Common myeloid progenitor, CD34-positive (primary cell): ENCODE data around the gene DGKQ.

Source experiments
- CTCF ChIA-PET: fragments of 350-600 bp; sonication (Branson Sonifier 250); formaldehyde crosslinking; loops from one replicate; lab custom pipeline; 2021; ENCODE audit warnings: antibody characterized with exemption; lab: Charles Lee
- POLR2A ChIA-PET: fragments of 350-600 bp; sonication (Branson Sonifier 250); formaldehyde crosslinking; loops from one replicate; lab custom pipeline; 2021; ENCODE audit warnings: antibody characterized with exemption; lab: Charles Lee
- DNase-seq, 3 donors: peaks; one replicate each; pipeline versions ENCODE4 v3.0.0 to v3.0.0-alpha.2; 2013
- H3K27ac ChIP-seq, 2 experiments: 1 replicate in 1 of 2; 2 replicates in 1 of 2; pipeline ENCODE4 v1.7.0; 2013; ENCODE audit warnings: inconsistent platforms in 2 of 2, low read length in 2 of 2, mild to moderate bottlenecking in 2 of 2, low read depth in 1 of 2, moderate library complexity in 1 of 2; ENCODE audit not compliant: severe bottlenecking in 2 of 2, insufficient read depth in 1 of 2, poor library complexity in 1 of 2
- H3K27me3 ChIP-seq, 5 experiments: replicated peaks in 2 of 5; 1 replicate in 3 of 5; 2 replicates in 2 of 5; pipeline versions ENCODE4 v1.6.1 to v1.7.0; 2013; ENCODE audit warnings: low read length in 4 of 5, mild to moderate bottlenecking in 2 of 5, moderate library complexity in 2 of 5, inconsistent platforms in 1 of 5; ENCODE audit not compliant: insufficient read depth in 5 of 5, control insufficient read depth in 4 of 5
- H3K36me3 ChIP-seq, 4 experiments: 1 replicate in 2 of 4; 2 replicates in 2 of 4; pipeline versions ENCODE4 v1.6.1 to v1.7.0; 2013; ENCODE audit warnings: low read length in 3 of 4, control low read depth in 1 of 4, mild to moderate bottlenecking in 1 of 4; ENCODE audit not compliant: control insufficient read depth in 4 of 4, insufficient read depth in 4 of 4
- H3K4me1 ChIP-seq, 4 experiments: 1 replicate in 3 of 4; 2 replicates in 1 of 4; pipeline versions ENCODE4 v1.6.1 to v1.7.1; 2013; ENCODE audit warnings: low read length in 3 of 4, mild to moderate bottlenecking in 3 of 4, control low read depth in 1 of 4, inconsistent platforms in 1 of 4, moderate library complexity in 1 of 4; ENCODE audit not compliant: control insufficient read depth in 4 of 4, insufficient read depth in 4 of 4; ENCODE audit errors: control extremely low read depth in 1 of 4
- H3K4me3 ChIP-seq, 7 experiments: 1 replicate in 4 of 7; 2 replicates in 3 of 7; pipeline versions ENCODE4 v1.5.1 to v1.7.0; 2013; ENCODE audit warnings: mild to moderate bottlenecking in 7 of 7, low read length in 6 of 7, moderate library complexity in 6 of 7, inconsistent platforms in 2 of 7, low read depth in 2 of 7, control low read depth in 1 of 7; ENCODE audit not compliant: insufficient read depth in 4 of 7, control insufficient read depth in 1 of 7; ENCODE audit errors: extremely low read depth in 1 of 7
- H3K9me3 ChIP-seq, 5 experiments: 1 replicate in 4 of 5; 2 replicates in 1 of 5; pipeline versions ENCODE4 v1.6.1 to v1.7.1; 2013; ENCODE audit warnings: low read length in 4 of 5, mild to moderate bottlenecking in 2 of 5, inconsistent platforms in 1 of 5, low read depth in 1 of 5, moderate library complexity in 1 of 5; ENCODE audit not compliant: control insufficient read depth in 4 of 5, insufficient read depth in 2 of 5; ENCODE audit errors: control extremely low read depth in 1 of 5
- WGBS: methylation state at CpG from one replicate; pipeline ENCODE4 v1.1.5; 2013; ENCODE audit not compliant: insufficient coverage; 5-methylcytosine and 5-hydroxymethylcytosine counted together

DGKQ gene

DNA sequence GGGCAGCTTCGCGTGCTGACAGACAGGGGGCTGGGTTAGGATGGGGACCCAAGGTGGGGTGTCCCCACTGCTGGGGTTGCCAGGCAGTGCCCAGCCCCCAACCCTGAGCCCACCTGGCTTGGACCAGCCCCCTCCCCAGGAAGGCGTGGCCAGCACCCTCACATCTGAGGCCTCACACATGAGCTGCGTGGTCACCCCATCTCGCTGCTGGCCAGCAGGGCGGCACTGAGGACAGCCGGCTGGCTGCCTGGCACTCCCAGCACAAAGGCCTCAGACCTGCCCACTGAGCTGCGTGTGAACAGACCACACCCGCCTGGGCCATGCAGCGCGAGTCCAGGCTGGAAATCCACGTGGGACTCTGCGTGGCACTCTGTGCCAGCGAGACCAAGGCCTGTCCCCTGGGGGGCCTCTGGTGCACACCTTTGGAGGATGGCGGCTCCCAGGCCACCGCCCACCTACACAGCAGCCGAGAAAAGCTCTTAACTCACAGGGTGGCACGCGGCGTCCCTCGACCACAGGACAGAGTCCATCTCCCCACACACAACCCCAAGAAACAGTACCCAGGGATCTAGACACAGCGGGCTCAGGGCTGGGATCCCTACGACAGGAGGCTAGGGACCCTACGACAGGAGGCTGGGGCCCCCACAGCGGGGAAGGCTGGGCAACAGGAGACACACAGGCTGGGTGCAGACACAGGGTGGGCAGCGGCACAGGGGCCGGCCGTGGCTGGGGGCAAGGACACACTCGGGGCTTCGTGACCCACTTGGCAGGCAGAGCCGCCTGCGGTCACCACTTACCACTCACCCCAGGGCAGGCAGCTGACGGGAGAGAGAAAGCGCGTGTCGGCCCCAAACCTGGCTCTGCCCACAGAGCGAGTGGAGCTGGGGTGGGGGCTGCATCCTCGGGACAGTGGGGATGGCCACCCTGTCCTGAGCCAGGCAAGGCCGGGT is 9.8 kb downstream of the DGKQ start:
- H3K27ac ChIP-seq, result no peak overlapping the region
- peaks cover 0 to 45% (median 24%) of the 10 kb centered on the region in 4 experiments for H3K36me3 ChIP-seq
- DNase-seq, result no peak
- POLR2A ChIA-PET, result no interaction called here
- no peak overlapping the region for H3K4me3 ChIP-seq
- no peaks in the 10 kb centered on the region for H3K9me3 ChIP-seq
- WGBS, result 98% methylated on average over 29 of the region's 39 CpGs
- peaks cover 0 to 5% (median 0%) of the 10 kb centered on the region in 5 experiments for H3K27me3 ChIP-seq
- peaks cover 0 to 5% (median 2%) of the 10 kb centered on the region in 4 experiments for H3K4me1 ChIP-seq
- CTCF ChIA-PET, result interaction anchor here (0.8 kb wide), 1 partner anchor 25 kb away, joined by 3 read pairs; no protein-coding TSS in a partner anchor

- Histone ChIP-seq H3K4me1 (no peaks in the 10 kb centered on the region), H3K4me3 (no peak overlapping the region), H3K27ac (no peak overlapping the region), H3K27me3 (peaks cover 0 to 2% (median 0%) of the 10 kb centered on the region in 5 experiments), H3K9me3 (no peaks in the 10 kb centered on the region), H3K36me3 (peaks cover 0 to 53% (median 30%) of the 10 kb centered on the region in 4 experiments)
- ChIA-PET POLR2A (no interaction called here), CTCF (interaction anchor here (0.8 kb wide), 1 partner anchor 24 kb away, joined by 3 read pairs; no protein-coding TSS in a partner anchor)
- 97% methylated on average over 49 of the region's 54 CpGs for WGBS
- no peak for DNase-seq
Observed at GRCh38 chr4:962231-963208, 10.8 kb downstream of the DGKQ start.

DNA sequence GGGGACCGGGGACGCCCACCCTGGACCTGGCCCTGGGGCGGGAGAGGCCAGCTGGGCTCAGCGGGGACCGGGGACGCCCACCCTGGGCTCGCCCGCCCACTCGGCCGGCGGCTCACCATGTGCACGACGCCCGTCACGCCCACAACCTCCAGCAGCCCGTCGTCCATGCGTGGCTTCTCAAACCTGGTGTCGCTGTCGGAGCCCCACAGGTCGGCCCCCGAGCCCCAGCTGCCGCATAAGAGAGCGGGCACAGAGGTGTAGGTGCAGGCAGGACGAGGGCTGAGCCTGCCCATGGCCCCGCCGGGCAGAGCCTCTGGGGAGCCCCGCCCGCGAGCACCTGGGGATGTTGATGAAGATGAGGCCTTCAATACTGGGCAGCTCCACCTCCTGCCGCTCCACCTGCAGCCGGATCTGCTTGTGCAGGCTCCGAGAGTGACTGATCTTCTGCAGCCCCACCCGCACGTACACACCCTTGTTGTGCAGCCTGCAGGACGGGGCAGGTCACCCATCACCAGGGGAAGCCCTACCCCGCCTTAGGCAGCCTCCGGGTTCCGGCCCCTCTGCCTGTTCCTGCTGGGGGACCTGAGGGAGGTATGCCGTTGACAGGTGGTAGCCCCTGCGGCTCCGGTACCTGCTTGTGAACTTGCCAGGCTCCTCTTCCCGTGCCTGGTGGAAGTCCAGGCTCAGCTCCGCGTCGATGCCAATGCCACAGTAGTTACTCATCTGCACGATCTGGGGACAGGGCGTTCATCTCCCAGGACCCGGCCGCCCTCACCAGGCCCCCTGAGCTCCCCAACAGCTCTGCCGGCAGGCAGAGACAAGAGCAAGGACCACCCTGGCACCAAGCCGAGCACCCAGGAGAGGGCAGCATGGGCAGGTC is 11.8 kb downstream of the DGKQ start:
- Histone ChIP-seq H3K27me3 (no peaks in the 10 kb centered on the region), H3K4me1 (no peaks in the 10 kb centered on the region), H3K4me3 (no peak overlapping the region), H3K27ac (no peak overlapping the region), H3K36me3 (peaks cover 0 to 52% (median 32%) of the 10 kb centered on the region in 4 experiments), H3K9me3 (no peaks in the 10 kb centered on the region)
- POLR2A ChIA-PET, result no interaction called here
- WGBS, result 98% methylated on average over 43 of the region's 52 CpGs
- DNase-seq, result no peak
- CTCF ChIA-PET, result no interaction called here

- no peaks in the 10 kb centered on the region for H3K9me3 ChIP-seq
- peaks cover 0 to 46% (median 29%) of the 10 kb centered on the region in 4 experiments for H3K36me3 ChIP-seq
- POLR2A ChIA-PET, result no interaction called here
Observed at GRCh38 chr4:960636-961350, 12.6 kb downstream of the DGKQ start.

DNA sequence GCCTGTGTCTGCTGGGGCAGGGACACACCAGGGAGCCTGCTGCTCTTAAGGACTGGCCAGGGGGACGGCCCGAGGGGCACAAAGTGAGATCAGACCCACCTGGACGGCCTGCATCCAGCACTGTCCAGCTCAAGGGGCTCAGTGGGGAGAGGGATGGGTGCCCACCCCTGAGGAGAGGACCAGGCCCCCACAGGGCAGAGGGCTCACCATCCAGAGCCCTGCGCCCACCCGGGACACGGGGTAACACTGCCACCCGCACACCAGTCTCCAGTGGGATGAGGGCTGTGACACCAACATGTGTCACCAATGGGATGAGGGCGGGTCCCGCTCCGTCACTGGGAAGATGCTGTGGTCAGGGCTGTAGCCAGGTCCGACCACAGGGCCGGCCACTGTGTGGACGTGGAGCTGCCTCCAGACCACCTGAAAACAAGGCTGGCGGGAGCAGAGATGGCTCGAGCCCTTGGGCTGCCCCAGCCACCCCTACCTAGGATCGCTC is 13.2 kb downstream of the DGKQ start:
- Histone ChIP-seq H3K9me3 (no peaks in the 10 kb centered on the region), H3K4me1 (no peaks in the 10 kb centered on the region), H3K4me3 (no peak overlapping the region), H3K36me3 (peaks cover 0 to 44% (median 29%) of the 10 kb centered on the region in 4 experiments), H3K27ac (no peak overlapping the region), H3K27me3 (no peaks in the 10 kb centered on the region)
- DNase-seq, result no peak
- ChIA-PET CTCF (interaction anchor here (1.5 kb wide), 1 partner anchor 22 kb away, joined by 3 read pairs; no protein-coding TSS in a partner anchor), POLR2A (no interaction called here)
- WGBS, result 86% methylated on average over 16 of the region's 16 CpGs

More at GRCh38 chr4:960636-961350, 12.6 kb downstream of the DGKQ start:
- CTCF ChIA-PET, result interaction anchor here (1.5 kb wide), 1 partner anchor 22 kb away, joined by 3 read pairs; no protein-coding TSS in a partner anchor
- H3K27ac ChIP-seq, result no peak overlapping the region
- 97% methylated on average over 31 of the region's 35 CpGs for WGBS
- H3K4me3 ChIP-seq, result no peak overlapping the region
- no peaks in the 10 kb centered on the region for H3K4me1 ChIP-seq
- no peak for DNase-seq
- H3K27me3 ChIP-seq, result no peaks in the 10 kb centered on the region
